Measurements from ENCODE around the gene SSC5D. TPM values are rescaled to one million over a fixed set of nuclear protein-coding genes. Genes with fewer than 3 reads are reported as not detected.

Gene SSC5D
- total and polyA plus RNA-seq, 2 of the 4 experiments (the other 2 are of a cell fraction), result 1.4 to 19.1 TPM

DNA sequence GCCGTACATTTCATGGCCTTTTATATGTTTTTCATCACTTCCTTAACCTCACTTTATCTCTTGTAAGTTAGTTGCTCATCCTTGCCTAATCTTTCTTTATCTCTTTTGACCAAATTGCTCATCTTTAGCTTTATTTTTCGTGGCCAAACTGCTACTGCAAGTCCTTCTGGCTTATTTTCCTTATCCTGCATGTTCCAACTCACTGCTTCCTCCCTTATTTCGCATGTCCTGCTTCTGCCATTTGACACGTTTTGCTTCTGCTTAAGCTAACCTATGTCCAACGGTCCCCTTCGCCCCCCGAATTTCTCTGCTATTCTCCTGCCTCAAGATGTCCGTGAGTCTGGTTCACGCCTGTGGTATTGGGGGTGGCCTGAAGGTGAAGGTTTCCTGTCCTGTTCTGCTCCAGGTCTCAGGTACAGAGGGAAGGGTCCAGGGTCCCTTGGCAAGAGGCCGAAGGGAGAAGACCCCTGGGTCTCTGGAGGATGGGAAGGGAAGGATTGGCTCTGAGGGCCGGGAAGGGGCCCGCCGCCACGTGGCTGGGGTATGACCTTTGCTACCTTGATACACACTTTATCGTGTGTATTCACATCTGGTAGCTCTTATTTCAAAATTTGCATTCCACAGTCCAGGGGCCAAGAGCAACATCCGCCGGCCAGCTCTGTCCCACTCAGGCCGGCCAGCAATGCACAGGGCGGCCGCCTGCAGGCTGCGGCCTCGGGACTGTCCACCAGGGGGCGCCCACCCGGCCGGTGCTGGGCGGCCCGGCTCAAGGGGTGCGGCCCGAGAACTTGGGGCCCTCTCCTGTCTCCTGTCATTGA, 20.8 kb upstream of the SSC5D start:
- H3K4me3 ChIP-seq (ENCODE audit: insufficient read depth, low read depth, low read length), result no peak overlapping the region
- peak overlapping the region; percentile 65; the same call in 1 of the 2 replicates for H4K5ac ChIP-seq (ENCODE audit: low read depth, low read length)
- no peaks in the 10 kb centered on the region for H4K20me1 ChIP-seq (ENCODE audit: insufficient read depth, low read length)
- no peak overlapping the region for H3K9ac ChIP-seq (ENCODE audit: low read depth, low read length)
- TF ChIP-seq SMC3 (IDR thresholded peaks at IDR 0.05; ENCODE audit: low read depth, low read length), result peak; percentile 84
- TF ChIP-seq, protein P1, sequence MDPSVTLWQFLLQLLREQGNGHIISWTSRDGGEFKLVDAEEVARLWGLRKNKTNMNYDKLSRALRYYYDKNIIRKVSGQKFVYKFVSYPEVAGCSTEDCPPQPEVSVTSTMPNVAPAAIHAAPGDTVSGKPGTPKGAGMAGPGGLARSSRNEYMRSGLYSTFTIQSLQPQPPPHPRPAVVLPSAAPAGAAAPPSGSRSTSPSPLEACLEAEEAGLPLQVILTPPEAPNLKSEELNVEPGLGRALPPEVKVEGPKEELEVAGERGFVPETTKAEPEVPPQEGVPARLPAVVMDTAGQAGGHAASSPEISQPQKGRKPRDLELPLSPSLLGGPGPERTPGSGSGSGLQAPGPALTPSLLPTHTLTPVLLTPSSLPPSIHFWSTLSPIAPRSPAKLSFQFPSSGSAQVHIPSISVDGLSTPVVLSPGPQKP (IDR thresholded peaks at IDR 0.05; ENCODE audit: borderline replicate concordance, low read depth, low read length), result no peak
- TF ChIP-seq CTCF (conservative IDR thresholded peaks at IDR 0.05; ENCODE audit: low read depth, low read length), result peak; percentile 92
- TF ChIP-seq RFX5 (IDR thresholded peaks at IDR 0.05; ENCODE audit: low read depth, low read length), result peak; percentile 50; the same call in 1 of the 2 replicates
- TF ChIP-seq RAD21 (IDR thresholded peaks at IDR 0.05; ENCODE audit: low read length), result peak; percentile 69
- WGBS, 2 experiments (ENCODE audit: extremely low coverage in 2 of 2, insufficient read length in 1 of 2), result 31% methylated on average over 6 of the region's 29 CpGs; no CpG with 5 or more reads in 1 of the 2 experiments
- H2BK20ac ChIP-seq (ENCODE audit: low read depth, low read length), result no peak overlapping the region
- 0 out of 3 replicates have a peak overlapping the region, but pooled peaks have one; percentile 36 for H2BK15ac ChIP-seq (ENCODE audit: low read depth, low read length)
- dilution Hi-C loops (cut with HindIII; ENCODE audit: low sequenced_read_pairs, unreplicated experiment), result no loop called here
- no TSS peak for BruUV-seq (replicated peaks)
- peak overlapping the region; percentile 95 for H2AK9ac ChIP-seq (replicated peaks; ENCODE audit: low read depth, low read length, poor library complexity)
- ChIA-PET POLR2A (ENCODE audit: unreplicated experiment) (interaction anchor here (0.6 kb wide), 1 partner anchor 57 kb away, joined by 4 read pairs; no protein-coding TSS in a partner anchor), CTCF (interaction anchor here (0.6 to 2.6 kb wide), 13 partner anchors 8 to 132 kb away, joined by 3 to 24 read pairs (median 4); partner anchors contain the start of genes FIZ1, NAT14 and ZNF628)
- H3K4me1 ChIP-seq (ENCODE audit: control insufficient read depth, insufficient read depth, low read length), result peaks cover 8% of the 10 kb centered on the region
- H2AFZ ChIP-seq (replicated peaks; ENCODE audit: low read length, poor library complexity), result peak overlapping the region; percentile 97
- intact Hi-C loops (cut with micrococcal nuclease), result loop anchor here (1.0 kb wide), 1 partner anchor 37 kb away; no protein-coding TSS in a partner anchor
- H3K4me2 ChIP-seq (ENCODE audit: low read depth, low read length), result peak overlapping the region; percentile 80
- peak; percentile 65 for DNase-seq
- peak overlapping the region; percentile 47 to 86; a peak in 3 of 4 replicates for H4K8ac ChIP-seq (ENCODE audit: low read depth in 2 of 2, low read length in 2 of 2)
- H3K18ac ChIP-seq (ENCODE audit: low read depth, low read length), result no peak overlapping the region
- H3K9me1 ChIP-seq (ENCODE audit: insufficient read depth, low read length), result no peaks in the 10 kb centered on the region; the same call in 1 of the 2 replicates
- peak overlapping the region; percentile 25; the same call in 1 of the 2 replicates for H3K4ac ChIP-seq (ENCODE audit: low read depth, low read length)
- in situ Hi-C loops (cut with MboI; ENCODE audit: low sequenced_read_pairs), result no loop called here
- H3K23ac ChIP-seq (ENCODE audit: low read depth, low read length), result no peak overlapping the region
- H3K56ac ChIP-seq (ENCODE audit: extremely low read depth, insufficient read depth, low read length), result no peak overlapping the region
- no peak overlapping the region for H3K27ac ChIP-seq (ENCODE audit: insufficient read depth, low read length)
- H3K27me3 ChIP-seq (ENCODE audit: control insufficient read depth, insufficient read depth, low read length), result no peaks in the 10 kb centered on the region
- no peak overlapping the region for H2BK5ac ChIP-seq (ENCODE audit: low read depth, low read length, poor library complexity, severe bottlenecking)
- H3K36me3 ChIP-seq (ENCODE audit: control insufficient read depth, insufficient read depth, low read length), result no peaks in the 10 kb centered on the region
- 0 out of 4 replicates have a peak, but pooled peaks cover 0 to under 1% of the 10 kb centered on the region in 2 experiments for H3K79me1 ChIP-seq (ENCODE audit: low read depth in 1 of 2, low read length in 2 of 2)
- no peaks in the 10 kb centered on the region for H3K9me3 ChIP-seq (ENCODE audit: control insufficient read depth, insufficient read depth, low read length)
- peak overlapping the region; percentile 23; the same call in 1 of the 2 replicates for H4K91ac ChIP-seq (ENCODE audit: insufficient read depth, low read depth, low read length)
- peak overlapping the region; percentile 1; the same call in 1 of the 2 replicates for H2AK5ac ChIP-seq (ENCODE audit: low read depth, low read length)
- peak overlapping the region; percentile 64; the same call in 1 of the 2 replicates for H3K14ac ChIP-seq (replicated peaks; ENCODE audit: low read depth, low read length)
- ATAC-seq (ENCODE audit: low read depth), result peak; percentile 99
- 0 out of 2 replicates have a peak overlapping the region, but pooled peaks have one; percentile 55 for H2BK120ac ChIP-seq (ENCODE audit: low read depth, low read length)

All from IMR-90 (cell line).